Hepatic stellate cell (primary cell): ENCODE data around the gene DIO2.

Experiments
- DNase-seq: peaks from one replicate; pipeline ENCODE4 v3.0.0; 2011; ENCODE audit warnings: low spot score

The DIO2 gene

GRCh38 chr14:80211153-80212022 is at the start of gene DIO2:
Gene DIO2, minus strand, starts transcription at chr14:80211504. Its CDS starts 32 bp downstream, at chr14:80211472.
- no peak for DNase-seq

GRCh38 chr14:80260645-80261044 is 49.3 kb upstream of the DIO2 start:
- DNase-seq, result no peak

GRCh38 chr14:80239631-80240030 is 28.3 kb upstream of the DIO2 start:
- DNase-seq, result no peak

- DNase-seq, result no peak
Measured at GRCh38 chr14:80237143-80237542, 25.8 kb upstream of the DIO2 start.

- no peak for DNase-seq
Measured at GRCh38 chr14:80233470-80234089, 22.3 kb upstream of the DIO2 start.

- no peak for DNase-seq
Measured at GRCh38 chr14:80231702-80232101, 20.4 kb upstream of the DIO2 start.

- DNase-seq, result no peak
Measured at GRCh38 chr14:80223696-80224465, 12.6 kb upstream of the DIO2 start.

GRCh38 chr14:80216818-80217217 is 5.5 kb upstream of the DIO2 start:
- DNase-seq, result no peak

- DNase-seq, result peak; percentile 24
Measured at GRCh38 chr14:80215756-80216581, 4.7 kb upstream of the DIO2 start.

GRCh38 chr14:80215081-80215480 is 3.8 kb upstream of the DIO2 start:
- DNase-seq, result no peak

- DNase-seq, result peak; percentile 31
Measured at GRCh38 chr14:80213602-80214001, 2.3 kb upstream of the DIO2 start.

- DNase-seq, result no peak
Measured at GRCh38 chr14:80212023-80212397, 706 bp upstream of the DIO2 start.

GRCh38 chr14:80208461-80208860 is 2.8 kb downstream of the DIO2 start:
- DNase-seq, result no peak

- no peak for DNase-seq
Measured at GRCh38 chr14:80206351-80207080, 4.8 kb downstream of the DIO2 start.

GRCh38 chr14:80202888-80203562 is 8.3 kb downstream of the DIO2 start:
- no peak for DNase-seq

- no peak for DNase-seq
Measured at GRCh38 chr14:80200093-80200492, 11.2 kb downstream of the DIO2 start.

GRCh38 chr14:80188571-80188970 is 22.7 kb downstream of the DIO2 start:
- DNase-seq, result no peak

- DNase-seq, result no peak
Measured at GRCh38 chr14:80186301-80186800, 25.0 kb downstream of the DIO2 start.

- DNase-seq, result no peak
Measured at GRCh38 chr14:80176893-80177292, 34.4 kb downstream of the DIO2 start.

- DNase-seq, result no peak
Measured at GRCh38 chr14:80172375-80173051, 38.8 kb downstream of the DIO2 start.
